ENCODE data around the gene OCIAD2. TPM values are rescaled to one million over a fixed set of nuclear protein-coding genes. Genes with fewer than 3 reads are reported as not detected.
A peak's percentile ranks its signal among the peaks of the same experiment; 100 is the strongest.

OCIAD2 gene
- total RNA-seq, 1 experiment from 2014 or later = 32.8 TPM

DNA sequence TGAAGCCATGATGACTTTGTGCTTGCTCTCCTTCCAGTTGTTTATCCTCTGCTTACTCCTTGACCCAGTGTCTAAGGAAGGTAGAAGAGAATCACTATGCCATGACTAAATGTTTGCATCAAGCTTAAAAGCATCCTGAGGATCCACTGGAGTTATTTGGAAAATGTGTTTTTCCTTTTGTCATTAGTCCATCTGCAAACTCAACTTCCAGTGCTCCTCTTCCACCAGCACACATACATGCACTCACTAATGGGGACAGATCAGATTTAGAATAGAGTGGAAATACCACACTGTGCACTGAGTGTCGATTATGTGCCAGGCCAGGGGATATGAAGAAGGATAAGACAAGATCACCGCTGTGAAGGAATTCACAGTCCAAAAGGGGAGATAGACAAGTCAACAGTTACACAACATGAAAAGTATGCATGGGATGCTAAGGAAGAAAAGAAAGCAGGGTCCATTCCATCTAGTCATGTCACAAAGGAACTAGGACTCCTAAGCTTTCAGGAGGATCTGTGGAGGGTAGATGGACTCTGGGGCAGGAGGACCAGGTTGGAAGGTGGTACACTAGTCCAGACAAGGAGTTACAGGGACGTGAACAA, 1.9 kb downstream of the OCIAD2 start:
- 0 out of 4 replicates have a peak overlapping the region, but pooled peaks of 1 of the 2 experiments have one; percentile 9 for H3K4me3 ChIP-seq (ENCODE audit: low read depth in 2 of 2, low read length in 2 of 2)
- TF ChIP-seq POLR2AphosphoS5 (IDR thresholded peaks at IDR 0.05; ENCODE audit: low read depth, low read length) = no peak
- no peak for TF ChIP-seq REST (IDR thresholded peaks at IDR 0.05; ENCODE audit: insufficient read depth in 1 of 2, low read depth in 2 of 2, low read length in 1 of 2)
- TF ChIP-seq, protein P1, sequence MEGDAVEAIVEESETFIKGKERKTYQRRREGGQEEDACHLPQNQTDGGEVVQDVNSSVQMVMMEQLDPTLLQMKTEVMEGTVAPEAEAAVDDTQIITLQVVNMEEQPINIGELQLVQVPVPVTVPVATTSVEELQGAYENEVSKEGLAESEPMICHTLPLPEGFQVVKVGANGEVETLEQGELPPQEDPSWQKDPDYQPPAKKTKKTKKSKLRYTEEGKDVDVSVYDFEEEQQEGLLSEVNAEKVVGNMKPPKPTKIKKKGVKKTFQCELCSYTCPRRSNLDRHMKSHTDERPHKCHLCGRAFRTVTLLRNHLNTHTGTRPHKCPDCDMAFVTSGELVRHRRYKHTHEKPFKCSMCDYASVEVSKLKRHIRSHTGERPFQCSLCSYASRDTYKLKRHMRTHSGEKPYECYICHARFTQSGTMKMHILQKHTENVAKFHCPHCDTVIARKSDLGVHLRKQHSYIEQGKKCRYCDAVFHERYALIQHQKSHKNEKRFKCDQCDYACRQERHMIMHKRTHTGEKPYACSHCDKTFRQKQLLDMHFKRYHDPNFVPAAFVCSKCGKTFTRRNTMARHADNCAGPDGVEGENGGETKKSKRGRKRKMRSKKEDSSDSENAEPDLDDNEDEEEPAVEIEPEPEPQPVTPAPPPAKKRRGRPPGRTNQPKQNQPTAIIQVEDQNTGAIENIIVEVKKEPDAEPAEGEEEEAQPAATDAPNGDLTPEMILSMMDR (IDR thresholded peaks at IDR 0.05) = no peak
- TF ChIP-seq TCF7L2 (IDR thresholded peaks at IDR 0.05; ENCODE audit: low read depth, low read length) = no peak
- no peak for TF ChIP-seq SIN3A (IDR thresholded peaks at IDR 0.05; ENCODE audit: borderline replicate concordance, insufficient read depth, low read depth, low read length)
- intact Hi-C loops (cut with micrococcal nuclease; ENCODE audit: unreplicated experiment) = no loop called here
- H3K4me1 ChIP-seq (ENCODE audit: control insufficient read depth, insufficient read depth, low read length) = peaks cover 5% of the 10 kb centered on the region
- no peaks in the 10 kb centered on the region for H3K27me3 ChIP-seq (ENCODE audit: control insufficient read depth, insufficient read depth, low read length)
- DNase-seq (ENCODE audit: low read depth, low spot score) (no peak), ATAC-seq (no peak)
- H3K36me3 ChIP-seq (ENCODE audit: control insufficient read depth, insufficient read depth, low read length) = no peaks in the 10 kb centered on the region
- in situ Hi-C loops (cut with HindIII; ENCODE audit: low pct_unique_long_range_greater_than_20kb, low sequenced_read_pairs) = no loop called here
- POLR2A ChIA-PET = no interaction called here
- CTCF ChIA-PET = no interaction called here
- no peak overlapping the region for H3K27ac ChIP-seq (ENCODE audit: low read length)
- no TSS peak for BruUV-seq (replicated peaks)
- H3K9me3 ChIP-seq (ENCODE audit: control insufficient read depth, insufficient read depth, low read depth, low read length) = no peaks in the 10 kb centered on the region

DNA sequence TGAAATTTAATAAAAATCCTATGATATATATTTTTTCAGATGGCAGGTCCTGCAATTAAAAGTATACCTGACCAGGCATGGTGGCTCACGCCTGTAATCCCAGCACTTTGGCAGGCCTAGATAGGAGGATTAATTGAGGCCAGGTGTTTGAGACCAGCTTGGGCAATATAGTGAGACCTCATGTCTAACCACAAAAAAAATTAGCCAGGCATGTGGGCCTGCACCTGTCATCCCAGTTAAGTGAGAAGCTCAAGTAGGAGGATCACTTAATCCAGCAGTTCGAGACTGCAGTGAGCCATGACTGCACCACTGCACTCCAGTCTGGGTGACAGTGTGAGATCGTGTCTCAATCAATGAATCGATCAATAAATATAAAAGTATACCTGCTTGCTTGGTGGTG, 2.5 kb downstream of the OCIAD2 start:
- Histone ChIP-seq H3K4me1 (ENCODE audit: control insufficient read depth, insufficient read depth, low read length) (peaks cover 11% of the 10 kb centered on the region), H3K36me3 (ENCODE audit: control insufficient read depth, insufficient read depth, low read length) (no peaks in the 10 kb centered on the region), H3K4me3 (ENCODE audit: low read depth in 2 of 2, low read length in 2 of 2) (no peak overlapping the region), H3K27ac (ENCODE audit: low read length) (no peak overlapping the region), H3K9me3 (ENCODE audit: control insufficient read depth, insufficient read depth, low read depth, low read length) (no peaks in the 10 kb centered on the region), H3K27me3 (ENCODE audit: control insufficient read depth, insufficient read depth, low read length) (no peaks in the 10 kb centered on the region)
- BruUV-seq (replicated peaks) = no TSS peak
- intact Hi-C loops (cut with micrococcal nuclease; ENCODE audit: unreplicated experiment) (no loop called here), in situ Hi-C loops (cut with HindIII; ENCODE audit: low pct_unique_long_range_greater_than_20kb, low sequenced_read_pairs) (no loop called here)
- TF ChIP-seq, protein P1 (IDR thresholded peaks at IDR 0.05) = no peak
- no peak for TF ChIP-seq TCF7L2 (IDR thresholded peaks at IDR 0.05; ENCODE audit: low read depth, low read length)
- TF ChIP-seq REST (IDR thresholded peaks at IDR 0.05; ENCODE audit: insufficient read depth in 1 of 2, low read depth in 2 of 2, low read length in 1 of 2) = no peak
- no peak for TF ChIP-seq POLR2AphosphoS5 (IDR thresholded peaks at IDR 0.05; ENCODE audit: low read depth, low read length)
- no peak for TF ChIP-seq SIN3A (IDR thresholded peaks at IDR 0.05; ENCODE audit: borderline replicate concordance, insufficient read depth, low read depth, low read length)
- CTCF ChIA-PET = no interaction called here
- DNase-seq (ENCODE audit: low read depth, low spot score) (no peak), ATAC-seq (no peak)
- POLR2A ChIA-PET = no interaction called here

All from Panc1 (cell line).